Measurements from ENCODE around the gene RAB5IF. TPM values are rescaled to one million over a fixed set of nuclear protein-coding genes. Genes with fewer than 3 reads are reported as not detected.

The RAB5IF gene
- total and polyA plus RNA-seq, 2 of the 13 experiments (the other 11 are each of a cell fraction or from before 2014, with no cell fraction given), result 261 to 305 TPM

- no peak for TF ChIP-seq PRDM15 (CRISPR knock-in tag; IDR thresholded peaks at IDR 0.05)
- no peak for TF ChIP-seq SAFB2 (CRISPR knock-in tag; IDR thresholded peaks at IDR 0.05; ENCODE audit: borderline replicate concordance, low read depth)
- TF ChIP-seq, protein P1, sequence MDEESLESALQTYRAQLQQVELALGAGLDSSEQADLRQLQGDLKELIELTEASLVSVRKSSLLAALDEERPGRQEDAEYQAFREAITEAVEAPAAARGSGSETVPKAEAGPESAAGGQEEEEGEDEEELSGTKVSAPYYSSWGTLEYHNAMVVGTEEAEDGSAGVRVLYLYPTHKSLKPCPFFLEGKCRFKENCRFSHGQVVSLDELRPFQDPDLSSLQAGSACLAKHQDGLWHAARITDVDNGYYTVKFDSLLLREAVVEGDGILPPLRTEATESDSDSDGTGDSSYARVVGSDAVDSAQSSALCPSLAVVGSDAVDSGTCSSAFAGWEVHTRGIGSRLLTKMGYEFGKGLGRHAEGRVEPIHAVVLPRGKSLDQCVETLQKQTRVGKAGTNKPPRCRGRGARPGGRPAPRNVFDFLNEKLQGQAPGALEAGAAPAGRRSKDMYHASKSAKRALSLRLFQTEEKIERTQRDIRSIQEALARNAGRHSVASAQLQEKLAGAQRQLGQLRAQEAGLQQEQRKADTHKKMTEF (CRISPR knock-in tag; IDR thresholded peaks at IDR 0.05), result peak; percentile 55; the same call in 1 of the 2 replicates
- no peak for TF ChIP-seq ZNF562 (CRISPR knock-in tag; IDR thresholded peaks at IDR 0.05; ENCODE audit: borderline replicate concordance)
- TF ChIP-seq TCF12 (IDR thresholded peaks at IDR 0.05), result no peak
- TF ChIP-seq TCF12 (CRISPR knock-in tag; IDR thresholded peaks at IDR 0.05), result no peak
- TF ChIP-seq RFX1 (IDR thresholded peaks at IDR 0.05), result no peak
- no peak for TF ChIP-seq ZNF572 (CRISPR knock-in tag; IDR thresholded peaks at IDR 0.05)
- TF ChIP-seq, protein P2, sequence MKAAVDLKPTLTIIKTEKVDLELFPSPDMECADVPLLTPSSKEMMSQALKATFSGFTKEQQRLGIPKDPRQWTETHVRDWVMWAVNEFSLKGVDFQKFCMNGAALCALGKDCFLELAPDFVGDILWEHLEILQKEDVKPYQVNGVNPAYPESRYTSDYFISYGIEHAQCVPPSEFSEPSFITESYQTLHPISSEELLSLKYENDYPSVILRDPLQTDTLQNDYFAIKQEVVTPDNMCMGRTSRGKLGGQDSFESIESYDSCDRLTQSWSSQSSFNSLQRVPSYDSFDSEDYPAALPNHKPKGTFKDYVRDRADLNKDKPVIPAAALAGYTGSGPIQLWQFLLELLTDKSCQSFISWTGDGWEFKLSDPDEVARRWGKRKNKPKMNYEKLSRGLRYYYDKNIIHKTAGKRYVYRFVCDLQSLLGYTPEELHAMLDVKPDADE (CRISPR knock-in tag; IDR thresholded peaks at IDR 0.05), result no peak
- no peak for TF ChIP-seq ARHGAP35 (CRISPR knock-in tag; IDR thresholded peaks at IDR 0.05; ENCODE audit: borderline replicate concordance)
- no peak for TF ChIP-seq CAMTA2 (CRISPR knock-in tag; IDR thresholded peaks at IDR 0.05; ENCODE audit: borderline replicate concordance)
- TF ChIP-seq, protein P3, sequence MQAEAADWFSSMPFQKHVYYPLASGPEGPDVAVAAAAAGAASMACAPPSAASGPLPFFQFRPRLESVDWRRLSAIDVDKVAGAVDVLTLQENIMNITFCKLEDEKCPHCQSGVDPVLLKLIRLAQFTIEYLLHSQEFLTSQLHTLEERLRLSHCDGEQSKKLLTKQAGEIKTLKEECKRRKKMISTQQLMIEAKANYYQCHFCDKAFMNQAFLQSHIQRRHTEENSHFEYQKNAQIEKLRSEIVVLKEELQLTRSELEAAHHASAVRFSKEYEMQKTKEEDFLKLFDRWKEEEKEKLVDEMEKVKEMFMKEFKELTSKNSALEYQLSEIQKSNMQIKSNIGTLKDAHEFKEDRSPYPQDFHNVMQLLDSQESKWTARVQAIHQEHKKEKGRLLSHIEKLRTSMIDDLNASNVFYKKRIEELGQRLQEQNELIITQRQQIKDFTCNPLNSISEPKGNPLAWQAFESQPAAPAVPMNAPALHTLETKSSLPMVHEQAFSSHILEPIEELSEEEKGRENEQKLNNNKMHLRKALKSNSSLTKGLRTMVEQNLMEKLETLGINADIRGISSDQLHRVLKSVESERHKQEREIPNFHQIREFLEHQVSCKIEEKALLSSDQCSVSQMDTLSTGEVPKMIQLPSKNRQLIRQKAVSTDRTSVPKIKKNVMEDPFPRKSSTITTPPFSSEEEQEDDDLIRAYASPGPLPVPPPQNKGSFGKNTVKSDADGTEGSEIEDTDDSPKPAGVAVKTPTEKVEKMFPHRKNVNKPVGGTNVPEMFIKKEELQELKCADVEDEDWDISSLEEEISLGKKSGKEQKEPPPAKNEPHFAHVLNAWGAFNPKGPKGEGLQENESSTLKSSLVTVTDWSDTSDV (CRISPR knock-in tag; IDR thresholded peaks at IDR 0.05), result no peak; the same call in 1 of the 2 replicates
- no peak for TF ChIP-seq FOXC1 (CRISPR knock-in tag; IDR thresholded peaks at IDR 0.05; ENCODE audit: borderline replicate concordance)
- peak; percentile 40; the same call in 1 of the 2 replicates for TF ChIP-seq ZMYM4 (CRISPR knock-in tag; IDR thresholded peaks at IDR 0.05)
- TF ChIP-seq, protein P4, sequence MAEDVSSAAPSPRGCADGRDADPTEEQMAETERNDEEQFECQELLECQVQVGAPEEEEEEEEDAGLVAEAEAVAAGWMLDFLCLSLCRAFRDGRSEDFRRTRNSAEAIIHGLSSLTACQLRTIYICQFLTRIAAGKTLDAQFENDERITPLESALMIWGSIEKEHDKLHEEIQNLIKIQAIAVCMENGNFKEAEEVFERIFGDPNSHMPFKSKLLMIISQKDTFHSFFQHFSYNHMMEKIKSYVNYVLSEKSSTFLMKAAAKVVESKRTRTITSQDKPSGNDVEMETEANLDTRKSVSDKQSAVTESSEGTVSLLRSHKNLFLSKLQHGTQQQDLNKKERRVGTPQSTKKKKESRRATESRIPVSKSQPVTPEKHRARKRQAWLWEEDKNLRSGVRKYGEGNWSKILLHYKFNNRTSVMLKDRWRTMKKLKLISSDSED (CRISPR knock-in tag; IDR thresholded peaks at IDR 0.05), result no peak
- TF ChIP-seq U2AF2 (IDR thresholded peaks at IDR 0.05; ENCODE audit: low read depth, low read length), result no peak
- no peak for TF ChIP-seq SYNCRIP (IDR thresholded peaks at IDR 0.05; ENCODE audit: insufficient read depth, low read depth, low read length)
- no peak for TF ChIP-seq NKX3-1 (CRISPR knock-in tag; IDR thresholded peaks at IDR 0.05)
- TF ChIP-seq ARID2 (CRISPR knock-in tag; IDR thresholded peaks at IDR 0.05; ENCODE audit: borderline replicate concordance), result no peak
These were observed 2.2 kb downstream of the RAB5IF start (continued) for GRCh38 chr20:36607586-36608387.

All from HepG2 (cell line).